ENCODE results near the gene ATP1B3. TPM values are rescaled to one million over a fixed set of nuclear protein-coding genes. Genes with fewer than 3 reads are reported as not detected.
"Not testable (repeated sequence)": the region's sequence is repeated elsewhere in the genome, so short reads cannot be mapped to it uniquely, and the experiment has no call there.

Gene ATP1B3
- total RNA-seq, 1 donor from 2014 or later, result 115 TPM

DNA sequence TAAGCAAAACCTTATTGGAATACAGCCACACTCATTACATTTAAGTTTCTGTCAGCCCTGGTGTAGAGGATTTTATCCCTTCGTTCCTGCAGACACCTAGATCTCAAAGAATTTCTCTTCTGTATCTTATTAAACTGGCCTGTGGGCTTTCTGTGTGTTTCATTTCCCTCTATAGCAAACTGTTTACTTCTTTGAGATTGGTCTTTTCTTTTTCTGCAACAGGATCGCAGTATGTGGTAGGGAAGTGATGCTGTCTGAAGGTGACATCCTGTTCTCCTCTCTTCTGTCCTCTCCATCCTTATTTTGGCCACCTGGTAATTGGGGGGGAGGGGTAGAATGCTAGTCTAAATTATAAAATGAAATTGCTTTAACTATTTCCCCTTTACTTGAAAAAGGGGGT, 25.5 kb downstream of the ATP1B3 start:
- intact Hi-C loops (cut with micrococcal nuclease), result no loop called here

DNA sequence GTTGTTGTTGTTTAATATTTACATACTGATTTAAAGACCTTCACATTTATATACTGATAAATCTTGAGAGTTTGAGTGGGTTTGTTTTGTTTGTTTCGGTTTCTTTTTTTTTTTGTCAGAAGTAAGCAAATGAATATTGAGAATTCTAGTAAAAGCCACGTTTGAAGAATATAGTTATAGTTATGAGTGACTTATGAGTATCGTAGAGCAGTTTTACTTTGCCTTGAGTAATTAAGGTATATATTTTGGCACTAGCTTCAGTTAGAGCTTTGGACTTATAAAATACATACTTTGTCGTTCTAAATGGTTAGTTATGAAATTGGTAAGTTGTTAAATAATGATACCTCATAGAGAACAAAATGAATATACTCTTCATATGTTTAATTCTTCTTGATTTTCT, 27.8 kb downstream of the ATP1B3 start:
- intact Hi-C loops (cut with micrococcal nuclease), result no loop called here

DNA sequence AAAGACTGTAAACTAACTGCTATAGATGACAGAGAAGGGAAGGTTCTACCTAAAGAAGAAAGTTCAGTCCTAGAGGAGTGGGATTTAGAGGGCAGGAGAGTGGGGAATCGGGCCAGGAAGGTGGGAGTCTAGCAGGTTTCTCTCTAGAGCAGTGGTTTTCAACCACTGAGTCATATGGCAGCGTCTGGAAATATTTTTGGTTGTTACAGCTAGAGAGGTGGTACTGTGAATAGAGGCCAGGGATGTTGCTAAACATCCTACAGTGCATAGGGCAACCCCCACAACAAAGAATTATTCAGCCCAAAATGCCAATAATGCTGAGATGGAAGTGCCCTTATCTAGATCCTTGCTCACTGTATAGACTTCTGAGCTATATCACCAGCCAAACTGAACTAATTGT, 28.7 kb downstream of the ATP1B3 start:
- intact Hi-C loops (cut with micrococcal nuclease), result no loop called here

DNA sequence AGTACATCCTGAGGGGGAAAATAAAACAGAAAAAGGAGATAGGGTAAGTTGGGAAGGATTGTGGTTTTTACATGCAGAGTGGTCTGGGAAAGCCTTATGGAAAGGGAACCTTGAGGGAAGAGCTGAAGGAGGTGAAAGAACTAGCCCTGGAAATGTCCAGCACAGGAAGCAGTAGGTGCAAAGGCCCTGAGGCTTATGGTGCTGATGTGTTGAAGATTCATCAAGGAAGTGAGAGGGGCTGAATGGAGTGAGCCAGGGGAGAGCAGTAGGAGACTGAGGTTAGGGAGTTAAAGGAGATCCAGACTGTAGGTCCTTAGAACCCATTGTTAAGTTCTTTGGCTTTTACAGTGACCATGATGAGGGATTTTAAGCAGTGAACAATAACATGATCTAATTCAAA, 33.0 kb downstream of the ATP1B3 start:
- intact Hi-C loops (cut with micrococcal nuclease), result no loop called here

DNA sequence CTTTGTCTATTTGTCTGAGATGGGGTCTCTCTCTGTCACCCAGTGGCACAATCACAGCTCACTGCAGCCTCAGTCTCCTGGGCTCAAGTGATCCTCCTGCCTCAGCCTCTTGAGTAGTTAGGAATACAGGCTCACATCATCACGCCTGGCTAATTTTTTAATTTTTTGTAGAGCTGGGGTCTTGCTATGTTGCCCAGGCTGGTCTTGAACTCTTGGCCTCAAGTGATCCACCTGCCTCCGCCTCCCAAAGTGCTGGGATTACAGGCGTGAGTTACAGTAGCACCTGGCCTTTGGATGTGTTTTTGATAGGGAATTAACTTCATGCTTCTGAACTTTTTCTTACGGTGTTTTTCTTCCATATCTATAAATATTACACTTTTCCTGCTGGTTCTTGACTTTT, 33.5 kb downstream of the ATP1B3 start:
- intact Hi-C loops (cut with micrococcal nuclease), result loop anchor here (5.0 kb wide), 1 partner anchor 598 kb away; no protein-coding TSS in a partner anchor

DNA sequence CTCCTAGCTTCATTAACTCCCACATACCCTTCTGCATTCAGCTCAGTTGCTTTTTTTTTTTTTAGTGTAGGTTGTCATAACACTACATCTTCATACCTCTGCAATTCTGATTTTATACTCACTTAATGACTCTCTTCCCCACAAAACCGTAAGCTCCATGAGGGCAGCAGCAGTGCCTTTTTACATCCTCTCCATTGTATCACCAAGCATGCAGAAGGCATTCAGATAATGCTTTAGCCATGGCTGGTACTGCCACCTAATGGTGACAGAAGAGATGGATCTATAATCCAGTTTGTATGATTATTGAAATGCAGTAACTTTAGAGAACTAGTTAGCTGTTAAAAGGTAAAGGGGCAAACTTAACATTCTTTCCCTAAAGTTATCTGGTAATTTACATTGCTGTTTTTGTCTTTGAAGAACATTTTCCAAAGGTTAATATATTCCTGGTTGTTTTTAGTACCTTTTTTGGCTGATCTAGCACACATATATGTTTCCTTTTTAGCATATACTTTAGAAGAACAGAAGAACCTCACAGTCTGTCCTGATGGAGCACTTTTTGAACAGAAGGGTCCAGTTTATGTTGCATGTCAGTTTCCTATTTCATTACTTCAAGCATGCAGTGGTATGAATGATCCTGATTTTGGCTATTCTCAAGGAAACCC, 36.8 kb downstream of the ATP1B3 start:
- intact Hi-C loops (cut with micrococcal nuclease), result loop anchor here (1.0 to 5.0 kb wide), 7 partner anchors 38 to 601 kb away; partner anchors contain the start of gene RNF7

DNA sequence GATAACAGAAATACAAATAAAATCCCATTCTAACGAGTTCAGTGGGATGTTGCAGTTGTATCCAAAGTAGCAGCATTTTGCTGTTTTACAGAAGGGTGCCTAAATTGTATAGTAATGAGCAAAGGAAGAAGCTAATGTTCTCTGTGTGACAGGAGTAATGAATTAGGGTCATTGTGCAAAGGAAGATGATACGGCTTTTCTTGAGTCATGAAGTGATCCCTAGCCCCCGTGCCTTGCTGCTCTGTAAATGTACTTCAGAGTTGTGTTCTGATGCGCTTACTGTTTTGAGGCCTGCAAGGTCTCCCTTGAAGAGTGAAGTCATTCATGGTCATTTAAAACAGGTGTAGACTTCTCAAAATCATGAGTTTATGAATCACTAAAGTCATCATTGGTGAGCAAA, 37.9 kb downstream of the ATP1B3 start:
- intact Hi-C loops (cut with micrococcal nuclease), result loop anchor here (5.0 kb wide), 1 partner anchor 602 kb away; no protein-coding TSS in a partner anchor

DNA sequence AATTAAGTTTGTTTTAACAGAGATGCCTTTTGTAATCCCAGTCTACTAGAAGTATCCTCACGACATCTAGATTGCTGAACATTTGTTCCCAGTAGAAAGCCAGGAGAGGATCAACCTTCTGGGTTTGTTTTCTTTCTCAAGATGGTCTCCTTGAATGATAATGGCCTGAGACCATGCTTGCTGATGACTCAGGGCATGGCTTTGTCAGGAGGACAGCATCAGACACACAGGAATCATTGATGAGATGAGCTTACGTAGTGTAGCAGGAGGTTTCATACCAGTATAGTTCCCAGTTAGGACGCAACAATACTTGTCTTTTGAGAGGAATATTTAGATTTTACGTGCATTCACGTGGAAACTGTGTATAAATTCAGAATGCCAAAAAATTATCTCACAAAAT, 38.6 kb downstream of the ATP1B3 start:
- intact Hi-C loops (cut with micrococcal nuclease), result no loop called here

DNA sequence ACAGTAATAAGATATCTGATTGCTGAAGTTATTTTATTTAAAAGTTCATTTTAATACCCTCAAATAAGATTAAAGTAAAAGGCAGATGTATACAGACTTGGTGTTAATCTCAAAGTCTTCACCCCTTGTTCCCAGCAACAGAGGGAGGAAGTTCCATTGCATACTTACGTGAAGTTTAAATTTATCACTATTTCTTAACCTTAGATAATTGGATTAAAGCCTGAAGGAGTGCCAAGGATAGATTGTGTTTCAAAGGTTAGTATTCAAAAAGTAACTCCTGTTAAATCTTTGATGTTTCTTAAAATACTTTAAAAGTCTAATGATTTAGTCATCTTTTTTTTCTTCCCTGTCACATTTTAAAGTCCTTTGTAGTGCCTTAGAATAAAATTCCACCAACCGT, 39.3 kb downstream of the ATP1B3 start:
- intact Hi-C loops (cut with micrococcal nuclease), result no loop called here

DNA sequence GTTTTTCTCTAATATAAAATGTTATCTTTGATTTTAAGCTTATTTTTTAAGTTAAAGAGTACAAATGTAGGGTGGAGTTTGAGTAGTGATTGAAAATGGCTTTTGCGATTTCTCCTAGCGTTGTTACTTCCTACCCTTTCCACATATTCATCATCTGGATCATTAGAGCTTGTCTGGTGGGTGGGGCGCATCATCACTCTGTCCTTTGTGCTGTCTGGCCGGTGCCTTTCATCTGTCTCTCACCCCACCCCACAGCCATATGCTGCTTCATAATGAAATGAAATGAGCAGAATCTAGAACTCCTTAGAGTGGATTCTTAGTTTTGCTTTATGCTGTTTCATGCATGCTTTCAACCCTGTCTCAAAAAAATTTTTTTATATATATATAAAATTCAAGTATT, 44.3 kb downstream of the ATP1B3 start:
- intact Hi-C loops (cut with micrococcal nuclease), result no loop called here

DNA sequence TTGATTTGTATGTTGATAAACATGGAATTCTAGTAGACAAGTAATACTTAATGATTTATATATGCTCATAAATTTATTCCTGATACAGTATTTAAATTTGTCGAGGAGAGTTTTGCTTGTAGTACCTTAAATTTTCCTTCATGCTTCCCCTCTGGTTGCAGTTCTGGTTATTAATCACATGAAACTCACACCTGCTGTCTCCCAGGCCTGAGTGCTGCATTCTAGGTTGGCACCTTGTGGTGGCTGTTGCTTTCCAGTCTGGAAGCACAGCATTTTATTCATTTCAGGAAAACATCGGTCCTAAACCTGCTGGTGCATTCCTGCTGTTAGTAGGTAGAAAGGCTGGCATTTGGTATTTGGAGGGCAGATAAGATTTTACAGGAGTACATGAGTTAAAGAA, 44.9 kb downstream of the ATP1B3 start:
- intact Hi-C loops (cut with micrococcal nuclease), result no loop called here

DNA sequence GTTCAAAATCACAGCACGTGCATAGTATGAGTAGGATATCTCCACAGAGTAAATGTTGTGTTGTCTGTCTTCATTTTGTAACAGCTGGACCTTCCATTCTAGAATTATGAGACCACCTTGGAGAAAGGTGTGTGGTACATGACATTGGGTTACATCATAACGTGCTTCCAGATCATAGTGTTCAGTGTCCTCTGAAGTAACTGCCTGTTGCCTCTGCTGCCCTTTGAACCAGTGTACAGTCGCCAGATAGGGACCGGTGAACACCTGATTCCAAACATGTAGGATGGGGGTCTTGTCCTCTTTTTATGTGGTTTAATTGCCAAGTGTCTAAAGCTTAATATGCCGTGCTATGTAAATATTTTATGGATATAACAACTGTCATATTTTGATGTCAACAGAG, 49.2 kb downstream of the ATP1B3 start:
- intact Hi-C loops (cut with micrococcal nuclease), result not testable (repeated sequence)

DNA sequence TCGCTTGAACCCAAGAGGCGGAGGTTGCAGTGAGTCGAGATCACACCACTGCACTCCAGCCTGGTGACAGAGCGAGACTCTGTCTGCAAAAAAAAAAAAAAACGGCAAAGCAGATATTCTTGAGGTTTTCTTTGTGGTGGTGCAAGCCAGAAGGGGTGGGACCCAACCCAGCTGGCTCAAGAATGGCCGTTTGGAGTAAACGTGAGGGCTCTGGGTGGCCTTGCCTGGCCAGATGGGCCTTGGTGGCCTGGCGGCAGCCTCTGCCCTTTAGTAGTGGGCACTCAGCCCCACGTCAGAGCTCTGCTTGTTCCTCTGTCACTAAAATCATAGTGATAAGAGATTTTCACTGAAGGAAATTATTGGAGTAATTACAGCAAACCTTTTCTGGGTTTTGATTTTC, 50.5 kb downstream of the ATP1B3 start:
- intact Hi-C loops (cut with micrococcal nuclease), result no loop called here

DNA sequence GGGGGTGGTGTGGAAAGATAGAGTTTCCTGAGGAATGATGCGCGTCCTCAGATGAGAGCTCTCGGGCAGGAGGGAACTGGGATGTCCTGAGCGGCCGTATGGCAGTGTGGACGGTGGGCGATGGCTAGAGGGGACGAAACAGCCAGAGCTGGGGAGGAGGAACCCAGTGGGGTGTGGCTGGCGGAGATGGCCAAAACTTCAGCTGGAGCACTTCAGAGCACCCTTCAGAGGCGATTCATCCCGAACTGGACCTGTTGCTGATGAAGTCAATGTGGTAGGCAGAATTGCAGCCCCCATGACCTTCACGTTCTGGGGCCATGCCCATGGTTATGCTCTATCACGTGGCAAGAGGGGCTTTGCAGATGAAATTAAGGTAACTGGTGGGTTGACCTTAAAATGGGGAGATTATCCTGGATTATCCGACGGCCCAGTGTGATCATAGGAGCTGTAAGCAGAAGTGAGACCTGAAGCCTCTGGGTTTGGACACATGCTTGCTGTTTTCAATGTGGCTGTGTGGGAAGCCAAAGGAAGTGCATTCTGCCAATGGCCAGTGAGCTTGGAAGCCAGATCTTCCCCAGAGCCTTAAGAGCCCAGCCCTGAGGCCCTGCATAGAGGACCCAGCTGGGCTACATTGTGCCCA, 52.3 kb downstream of the ATP1B3 start:
- intact Hi-C loops (cut with micrococcal nuclease), result no loop called here

DNA sequence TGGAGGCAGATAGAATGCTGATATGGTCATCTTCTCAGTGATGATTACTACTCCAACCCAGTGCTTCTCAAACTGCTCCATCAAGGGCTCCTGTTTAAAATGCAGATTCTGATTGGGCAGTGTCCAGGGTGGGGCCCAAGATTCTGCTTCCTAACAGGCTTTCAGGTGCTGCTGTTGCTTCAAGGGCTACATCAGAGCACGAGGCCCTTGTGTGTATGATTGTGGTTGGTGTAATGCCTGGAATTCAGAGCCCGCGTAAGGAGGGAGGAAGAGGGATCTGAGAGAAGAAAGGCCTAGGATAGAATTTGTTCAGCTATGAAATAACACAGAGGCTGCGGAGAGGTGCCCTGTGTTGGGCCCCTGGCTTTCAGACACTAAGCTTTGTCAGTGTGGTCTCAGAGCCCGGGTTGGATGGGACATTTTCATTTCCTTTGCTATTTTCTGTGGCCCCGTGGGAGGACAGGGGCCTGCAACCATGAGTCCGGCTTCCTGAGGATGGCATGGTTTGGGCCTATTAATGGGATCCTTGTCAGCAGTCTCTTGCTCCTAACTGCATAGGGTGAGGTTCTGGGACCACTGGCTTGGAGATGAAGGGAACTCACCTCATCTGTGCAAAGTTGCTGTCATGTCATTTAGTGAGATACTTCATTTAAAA, 53.0 kb downstream of the ATP1B3 start:
- intact Hi-C loops (cut with micrococcal nuclease), result no loop called here

DNA sequence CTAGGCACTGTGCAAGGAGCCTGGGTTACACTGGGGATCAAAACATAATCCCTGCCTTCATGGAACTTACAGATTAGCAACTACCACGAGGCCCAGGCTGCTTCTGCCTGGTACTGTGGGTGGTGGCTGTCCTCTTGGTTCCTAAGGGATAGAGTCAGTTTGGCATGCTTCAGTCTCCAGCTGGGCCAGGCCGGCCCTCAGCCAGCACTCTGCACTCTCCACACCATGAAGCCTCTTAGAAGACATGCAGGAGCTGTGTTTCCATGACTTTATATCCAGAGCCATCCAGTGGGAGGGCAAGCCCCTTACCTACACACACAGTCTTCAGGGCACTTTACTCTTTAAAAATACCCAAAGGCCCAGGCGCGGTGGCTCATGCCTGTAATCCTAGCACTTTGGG, 54.4 kb downstream of the ATP1B3 start:
- intact Hi-C loops (cut with micrococcal nuclease), result no loop called here

DNA sequence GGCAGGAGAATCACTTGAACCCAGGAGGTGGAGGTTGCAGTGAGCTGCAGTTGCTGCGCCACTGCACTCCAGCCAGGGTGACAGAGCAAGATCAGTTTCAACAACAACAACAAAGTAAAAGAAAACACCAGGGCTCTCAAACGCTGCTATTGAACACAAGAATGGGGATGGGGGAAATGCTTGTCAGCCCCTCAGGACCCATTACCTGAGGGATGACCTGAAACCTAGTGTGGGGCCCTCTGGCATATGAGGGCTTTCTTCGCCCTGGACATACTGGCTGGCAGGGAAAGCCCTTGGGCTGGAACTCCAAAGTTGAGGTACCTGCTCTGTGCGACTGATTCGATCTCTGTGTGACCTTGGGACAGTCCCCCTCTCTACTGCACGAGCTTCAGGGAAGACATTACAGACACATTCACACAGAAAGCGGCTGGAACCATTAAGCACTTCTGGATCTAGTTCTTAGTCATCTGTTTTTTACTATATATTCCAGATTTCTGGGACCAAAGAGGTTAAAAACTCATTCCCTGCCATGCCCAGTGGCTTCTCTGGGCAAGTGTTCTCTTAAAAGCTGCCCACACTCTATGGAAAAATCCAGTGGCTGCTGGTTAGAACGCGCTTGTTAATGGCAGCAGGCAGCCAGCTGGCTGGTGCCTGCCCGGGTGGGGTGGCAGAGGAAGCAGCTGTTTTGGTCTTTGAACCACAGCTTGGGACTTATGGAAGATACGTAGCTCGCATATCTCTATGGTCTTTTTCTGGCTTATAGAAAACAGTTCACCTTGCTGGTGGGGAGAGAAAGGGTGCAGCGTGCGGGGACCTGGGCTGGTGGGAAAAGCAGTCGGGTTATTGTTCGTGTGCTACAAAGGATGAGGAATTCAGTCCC, 57.2 kb downstream of the ATP1B3 start:
- intact Hi-C loops (cut with micrococcal nuclease), result no loop called here

DNA sequence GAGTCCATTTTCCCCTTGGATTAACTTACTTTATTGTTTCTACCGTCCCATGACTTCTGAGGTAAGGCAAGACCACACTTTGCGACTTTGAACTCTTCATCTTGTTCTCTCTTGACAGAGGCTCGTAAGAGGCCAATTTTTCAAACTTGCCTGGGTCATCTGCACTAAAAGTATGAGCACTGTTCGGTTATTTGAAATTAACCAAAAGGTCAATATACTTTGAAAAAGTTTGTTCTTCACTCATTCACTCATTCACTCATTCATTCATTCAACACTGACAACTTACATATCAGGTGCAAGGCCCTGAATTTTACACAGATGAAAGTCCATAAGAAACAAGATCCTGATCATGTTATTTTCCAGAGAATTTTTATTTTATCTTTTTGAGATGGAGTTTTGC, 57.9 kb downstream of the ATP1B3 start:
- intact Hi-C loops (cut with micrococcal nuclease), result no loop called here

DNA sequence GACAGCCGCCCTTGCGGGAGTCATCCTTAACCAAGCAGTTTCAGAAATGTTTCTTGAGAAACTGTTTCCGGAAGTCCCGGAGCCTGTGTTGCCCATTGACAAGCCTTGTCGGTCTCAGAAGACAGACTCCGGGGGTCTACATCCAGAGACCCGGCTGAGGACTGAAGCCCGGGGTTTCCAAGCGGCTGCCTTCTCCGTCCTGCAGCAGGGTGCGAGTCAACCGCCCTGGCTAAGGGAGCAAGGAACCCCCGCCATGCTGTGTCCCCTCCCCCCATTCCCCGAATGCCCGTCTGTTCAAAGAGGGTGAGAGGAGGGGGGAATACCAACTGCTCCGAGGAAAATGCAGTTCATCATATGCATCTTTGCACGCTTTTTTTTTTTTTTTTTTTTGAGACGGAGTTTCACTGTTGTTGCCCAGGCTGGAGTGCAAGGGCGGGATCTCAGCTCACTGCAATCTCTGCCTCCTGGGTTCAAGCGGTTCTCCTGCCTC, 61.6 kb downstream of the ATP1B3 start:
- intact Hi-C loops (cut with micrococcal nuclease), result no loop called here

DNA sequence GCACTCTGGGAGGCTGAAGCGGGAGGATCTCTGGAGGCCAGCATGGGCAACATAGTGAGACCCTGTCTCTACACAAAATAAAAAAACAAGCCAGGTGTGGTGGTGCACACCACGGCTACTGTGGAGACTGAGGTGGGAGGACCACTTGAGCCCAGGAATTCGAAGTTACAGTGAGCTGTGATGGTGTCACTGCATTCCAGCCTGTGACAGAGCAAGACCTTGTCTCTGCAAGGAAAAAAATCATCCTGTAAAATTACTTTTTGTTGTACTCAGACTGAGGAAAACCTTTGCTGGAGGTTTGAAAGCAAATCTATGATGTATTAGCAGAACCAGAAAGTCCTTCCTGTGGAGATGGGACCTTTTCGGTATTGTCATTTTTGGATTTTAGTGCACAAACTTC, 63.3 kb downstream of the ATP1B3 start:
- intact Hi-C loops (cut with micrococcal nuclease), result no loop called here

DNA sequence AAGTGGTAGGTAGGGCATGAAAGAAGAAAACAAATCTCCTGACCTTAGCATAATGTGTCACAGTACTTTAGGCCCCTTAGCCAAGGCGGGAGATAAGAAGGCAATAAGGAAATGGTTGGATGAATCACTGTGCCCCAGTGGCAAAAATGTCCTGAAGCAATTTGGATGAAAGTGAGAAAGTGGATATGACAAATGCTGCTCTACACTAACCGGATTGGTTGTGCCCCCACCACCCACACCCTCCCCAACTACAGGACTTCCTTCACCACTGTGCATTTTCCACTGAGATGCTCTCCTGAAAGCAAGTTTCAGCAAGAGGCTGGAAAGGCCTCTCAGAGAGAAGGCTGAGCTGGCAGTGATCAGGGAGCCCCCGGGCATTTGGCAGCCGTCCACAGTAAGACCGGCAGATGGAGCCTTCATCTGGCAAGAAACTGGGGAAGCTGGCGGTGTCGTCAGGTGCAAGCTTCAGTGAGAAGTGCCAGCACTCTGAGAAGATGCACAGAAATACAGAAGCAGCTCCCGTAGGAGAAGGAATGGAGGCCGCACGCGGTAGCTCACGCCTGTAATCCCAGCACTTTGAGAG, 63.8 kb downstream of the ATP1B3 start:
- intact Hi-C loops (cut with micrococcal nuclease), result no loop called here
